Muscle layer of duodenum (tissue), 2 donors: Measurements from ENCODE around the gene HDAC1.

Source experiments
- H3K27ac ChIP-seq: one replicate; pipeline ENCODE4 v1.7.0; 2013; ENCODE audit warnings: mild to moderate bottlenecking, low read length
- H3K27me3 ChIP-seq: one replicate; pipeline ENCODE4 v1.7.0; 2013; ENCODE audit warnings: low read depth, mild to moderate bottlenecking, control low read depth, low read length
- H3K36me3 ChIP-seq, 2 donors: one replicate each; pipeline ENCODE4 v1.7.0; 2013; ENCODE audit warnings: low read length in 2 of 2, control low read depth in 1 of 2, mild to moderate bottlenecking in 1 of 2; ENCODE audit not compliant: insufficient read depth in 2 of 2, control insufficient read depth in 1 of 2
- H3K4me1 ChIP-seq, 2 donors: one replicate each; pipeline ENCODE4 v1.7.0; 2013; ENCODE audit warnings: low read length in 2 of 2, mild to moderate bottlenecking in 2 of 2, control low read depth in 1 of 2, moderate library complexity in 1 of 2; ENCODE audit not compliant: insufficient read depth in 2 of 2, control insufficient read depth in 1 of 2
- H3K4me3 ChIP-seq, 2 donors: one replicate each; pipeline ENCODE4 v1.7.0; 2013; ENCODE audit warnings: low read length in 2 of 2, low read depth in 1 of 2, mild to moderate bottlenecking in 1 of 2
- H3K9me3 ChIP-seq, 2 donors: one replicate each; pipeline ENCODE4 v1.7.0; 2013; ENCODE audit warnings: low read length in 2 of 2, control low read depth in 1 of 2, mild to moderate bottlenecking in 1 of 2; ENCODE audit not compliant: control insufficient read depth in 1 of 2
- donor health status: healthy.

HDAC1 gene

DNA sequence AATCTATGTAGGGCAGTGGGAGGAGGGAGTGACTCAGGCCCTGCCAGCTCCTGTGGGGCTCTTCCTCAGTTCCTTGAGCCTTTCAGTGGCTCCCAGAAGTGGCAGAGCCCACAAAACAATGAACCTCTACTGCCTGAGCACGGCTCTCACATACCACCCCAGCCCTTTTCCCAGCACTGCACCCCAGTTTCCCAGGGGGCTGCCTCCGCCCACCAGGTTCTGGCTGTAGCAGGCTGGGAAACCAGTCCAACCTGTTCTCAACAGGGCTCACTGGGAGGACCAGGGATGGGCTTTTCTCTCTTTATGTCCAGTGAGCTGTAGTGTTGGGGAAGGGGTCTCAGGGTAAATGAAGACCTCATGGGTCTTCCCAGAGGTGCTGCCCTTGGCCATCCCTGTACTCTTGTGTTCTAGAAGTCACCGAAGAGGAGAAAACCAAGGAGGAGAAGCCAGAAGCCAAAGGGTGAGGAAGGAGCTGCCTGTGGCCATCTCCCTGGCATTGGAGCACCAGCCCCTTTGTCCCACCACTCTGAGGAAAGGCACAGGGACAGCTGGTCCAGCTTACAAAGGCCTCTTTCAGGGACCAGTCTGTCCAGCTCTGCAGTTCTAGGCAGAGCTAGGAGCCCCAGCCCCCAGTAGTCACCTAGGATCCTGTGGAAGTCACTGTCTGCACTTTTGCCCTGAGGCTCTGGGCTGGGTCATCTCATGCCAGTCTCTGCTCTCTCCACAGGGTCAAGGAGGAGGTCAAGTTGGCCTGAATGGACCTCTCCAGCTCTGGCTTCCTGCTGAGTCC is 40.6 kb downstream of the HDAC1 start:
- H3K27me3 ChIP-seq, result no peaks in the 10 kb centered on the region
- peaks cover 4 to 23% of the 10 kb centered on the region in 2 donors for H3K4me1 ChIP-seq
- H3K4me3 ChIP-seq, result no peak overlapping the region
- no peak overlapping the region for H3K27ac ChIP-seq
- H3K36me3 ChIP-seq, result peaks cover 44 to 49% of the 10 kb centered on the region in 2 donors
- no peaks in the 10 kb centered on the region for H3K9me3 ChIP-seq

DNA sequence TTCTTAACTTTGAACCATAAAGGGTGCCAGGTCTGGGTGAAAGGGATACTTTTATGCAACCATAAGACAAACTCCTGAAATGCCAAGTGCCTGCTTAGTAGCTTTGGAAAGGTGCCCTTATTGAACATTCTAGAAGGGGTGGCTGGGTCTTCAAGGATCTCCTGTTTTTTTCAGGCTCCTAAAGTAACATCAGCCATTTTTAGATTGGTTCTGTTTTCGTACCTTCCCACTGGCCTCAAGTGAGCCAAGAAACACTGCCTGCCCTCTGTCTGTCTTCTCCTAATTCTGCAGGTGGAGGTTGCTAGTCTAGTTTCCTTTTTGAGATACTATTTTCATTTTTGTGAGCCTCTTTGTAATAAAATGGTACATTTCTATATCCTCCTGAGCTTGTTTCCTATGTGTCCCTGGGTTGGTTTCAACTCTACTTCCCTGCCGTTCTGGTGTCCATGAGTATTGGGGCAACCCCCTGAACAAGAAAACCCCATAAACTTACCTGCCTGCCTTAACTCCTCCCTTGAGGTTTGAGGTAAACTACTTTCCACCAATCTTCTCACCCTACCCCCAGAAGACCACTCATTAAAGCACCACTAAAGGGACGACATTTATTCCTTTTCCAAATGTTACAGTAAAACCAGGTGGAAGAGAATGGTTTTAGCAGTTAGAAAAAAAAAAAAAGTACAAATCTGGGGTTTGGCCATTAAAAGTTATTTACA is 41.5 kb downstream of the HDAC1 start:
- H3K4me1 ChIP-seq, result peaks cover 7 to 25% of the 10 kb centered on the region in 2 donors
- H3K4me3 ChIP-seq, result no peak overlapping the region
- peaks cover 38 to 40% of the 10 kb centered on the region in 2 donors for H3K36me3 ChIP-seq
- H3K27me3 ChIP-seq, result no peaks in the 10 kb centered on the region
- no peak overlapping the region for H3K27ac ChIP-seq
- H3K9me3 ChIP-seq, result no peaks in the 10 kb centered on the region

DNA sequence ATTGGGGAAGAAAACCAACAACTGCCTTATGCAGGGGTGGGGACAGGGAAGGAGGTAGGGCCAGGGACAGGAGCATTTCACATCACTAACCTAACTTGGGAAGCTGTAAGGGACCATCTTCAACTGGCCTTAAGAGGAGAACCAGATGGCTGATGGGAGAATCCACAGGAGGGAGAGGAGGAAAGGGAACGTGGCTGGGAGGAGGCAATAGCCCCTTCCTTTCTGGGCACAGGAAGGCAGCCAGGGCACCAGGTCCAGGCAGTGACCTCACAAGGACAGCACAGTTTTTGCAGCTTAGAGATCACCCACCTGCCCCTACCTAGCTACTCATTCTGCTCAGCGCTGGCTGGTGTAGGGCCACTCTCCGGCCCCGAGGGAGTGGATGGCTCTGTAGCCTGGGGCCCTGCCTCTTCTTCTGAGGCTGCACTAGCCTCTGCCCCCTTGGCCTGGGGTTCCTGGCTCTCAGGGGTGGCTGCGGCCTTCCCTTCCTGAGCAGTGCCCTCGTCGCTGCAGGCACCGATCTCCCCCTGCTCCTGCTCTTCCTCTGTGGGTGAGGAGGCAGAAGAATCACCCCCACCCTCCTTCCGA is 42.5 kb downstream of the HDAC1 start:
- Histone ChIP-seq H3K4me3 (peak overlapping the region; percentile 59 to 67), H3K4me1 (peaks cover 10 to 25% of the 10 kb centered on the region in 2 donors), H3K27ac (no peak overlapping the region), H3K9me3 (no peaks in the 10 kb centered on the region), H3K27me3 (no peaks in the 10 kb centered on the region), H3K36me3 (peaks cover 28 to 30% of the 10 kb centered on the region in 2 donors)

GRCh38 chr1:32334864-32335534 is 43.1 kb downstream of the HDAC1 start:
- Histone ChIP-seq H3K4me1 (peaks cover 10 to 25% of the 10 kb centered on the region in 2 donors), H3K27ac (no peak overlapping the region), H3K4me3 (peak overlapping the region; percentile 59 to 67), H3K36me3 (peaks cover 22 to 25% of the 10 kb centered on the region in 2 donors), H3K9me3 (no peaks in the 10 kb centered on the region), H3K27me3 (no peaks in the 10 kb centered on the region)

DNA sequence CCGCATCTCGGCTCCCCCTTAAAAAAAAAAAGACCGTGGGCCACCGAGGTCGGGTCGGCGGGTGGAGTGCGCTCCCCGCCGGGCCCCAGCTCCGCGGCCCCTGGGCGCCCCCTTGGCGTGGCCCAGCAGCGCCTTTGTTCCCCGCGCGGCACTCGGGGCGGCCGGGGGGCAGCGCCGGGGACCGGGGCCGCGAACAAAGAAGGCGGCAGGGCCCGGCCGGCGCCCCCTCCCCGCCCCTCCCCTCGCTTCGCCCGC is 43.6 kb downstream of the HDAC1 start:
- H3K4me3 ChIP-seq, result peak overlapping the region; percentile 59 to 67
- H3K36me3 ChIP-seq, result peaks cover 18 to 24% of the 10 kb centered on the region in 2 donors
- H3K9me3 ChIP-seq, result no peaks in the 10 kb centered on the region
- no peaks in the 10 kb centered on the region for H3K27me3 ChIP-seq
- peaks cover 10 to 25% of the 10 kb centered on the region in 2 donors for H3K4me1 ChIP-seq
- H3K27ac ChIP-seq, result no peak overlapping the region

DNA sequence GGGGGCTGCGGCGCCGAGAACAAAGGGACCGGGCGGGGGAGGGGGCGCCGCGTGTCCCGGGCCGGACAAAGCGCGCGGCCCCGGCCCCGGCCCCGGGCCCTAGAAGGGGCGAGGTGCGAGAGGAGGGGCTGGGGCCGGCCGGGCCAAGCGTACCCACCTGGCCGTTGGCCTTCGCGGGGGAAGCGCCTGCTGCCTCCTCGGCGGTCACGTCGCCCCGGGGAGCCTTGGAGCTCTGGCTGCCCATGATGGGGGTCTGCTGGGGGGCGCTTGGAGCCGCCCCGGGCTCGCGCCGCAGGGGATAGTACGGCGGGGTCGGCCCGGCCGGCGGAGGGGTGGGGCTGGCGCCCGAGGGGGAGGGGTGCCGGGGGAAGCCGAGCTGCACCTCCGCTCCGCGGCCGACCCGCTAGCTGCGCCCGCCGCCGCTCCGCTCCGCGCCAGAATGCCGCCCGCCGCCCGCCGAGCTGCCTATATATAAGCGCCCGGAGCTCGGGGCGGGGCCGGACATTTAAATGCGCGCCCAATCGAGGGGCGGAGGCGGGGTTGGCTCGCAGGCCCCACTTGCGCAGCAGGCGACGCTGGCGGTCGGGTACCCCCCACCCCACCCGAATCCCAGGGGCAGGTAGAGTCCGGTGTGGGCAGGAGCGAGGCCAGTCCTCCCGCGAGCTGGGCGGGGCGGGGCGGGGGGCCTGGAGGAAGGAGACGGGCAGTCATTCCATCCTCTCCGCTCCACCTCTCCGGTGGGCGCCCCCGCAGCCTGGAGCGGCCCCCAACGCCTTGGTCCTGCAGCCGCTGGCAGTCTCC is 44.1 kb downstream of the HDAC1 start, which contains the start of gene MARCKSL1:
Gene MARCKSL1 (minus strand): TSS at position 444 of the 801 bp plus-strand sequence. CDS start 200 bp downstream, at position 244.
- Histone ChIP-seq H3K4me1 (peaks cover 10 to 25% of the 10 kb centered on the region in 2 donors), H3K27ac (no peak within 1 kb of the TSS)

GRCh38 chr1:32336591-32336932 is 44.7 kb downstream of the HDAC1 start:
- peaks cover 12 to 13% of the 10 kb centered on the region in 2 donors for H3K36me3 ChIP-seq
- peaks cover 10 to 25% of the 10 kb centered on the region in 2 donors for H3K4me1 ChIP-seq
- no peaks in the 10 kb centered on the region for H3K9me3 ChIP-seq
- no peak overlapping the region for H3K27ac ChIP-seq
- H3K27me3 ChIP-seq, result no peaks in the 10 kb centered on the region
- H3K4me3 ChIP-seq, result peak overlapping the region in 1 of 2 donors; percentile 67

More for the DNA sequence above, 44.1 kb downstream of the HDAC1 start, which contains the start of gene MARCKSL1:
- Histone ChIP-seq H3K9me3 (no peaks in the 10 kb centered on the region), H3K4me3 (peak within 1 kb of the TSS; percentile 59 to 67), H3K36me3 (peaks cover 15 to 19% of the 10 kb centered on the region in 2 donors), H3K27me3 (no peaks in the 10 kb centered on the region)

DNA sequence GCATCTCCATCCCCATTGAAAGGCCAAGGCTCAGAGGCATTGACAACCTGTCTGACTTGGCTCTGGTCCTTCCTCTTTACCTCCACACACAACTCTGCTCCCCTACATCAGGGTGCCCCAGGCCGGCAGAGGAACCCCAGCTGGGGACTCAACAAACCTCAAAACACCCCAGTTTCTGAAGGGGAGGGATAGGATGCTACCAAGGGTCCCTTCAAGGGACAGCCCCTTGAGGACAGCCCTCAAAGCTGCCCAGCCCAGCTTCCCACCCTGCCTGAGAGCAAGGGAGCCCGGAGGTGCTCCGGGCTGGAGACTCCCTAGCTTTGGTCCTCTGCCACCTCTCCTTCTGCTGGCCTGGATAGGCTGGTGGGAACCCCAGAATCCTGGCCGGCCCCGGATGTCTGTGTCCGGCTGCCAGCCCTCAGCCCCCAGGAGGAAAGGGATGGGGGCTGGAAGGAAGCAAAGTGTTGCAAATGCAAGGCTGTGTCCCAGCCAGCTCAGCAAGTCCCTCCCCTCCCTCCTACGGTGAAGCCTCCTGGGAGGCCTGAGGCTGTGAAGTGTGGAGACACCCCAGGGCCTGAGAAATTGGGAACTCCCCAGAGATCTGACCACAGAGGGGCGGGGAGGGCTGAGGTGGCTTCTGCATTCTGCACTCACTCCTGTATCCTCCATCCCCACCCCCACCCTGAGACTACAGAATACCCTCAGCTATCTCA is 45.2 kb downstream of the HDAC1 start:
- Histone ChIP-seq H3K36me3 (peaks cover 6 to 8% of the 10 kb centered on the region in 2 donors), H3K27ac (no peak overlapping the region), H3K27me3 (no peaks in the 10 kb centered on the region), H3K9me3 (no peaks in the 10 kb centered on the region), H3K4me1 (peaks cover 10 to 25% of the 10 kb centered on the region in 2 donors), H3K4me3 (no peak overlapping the region)

DNA sequence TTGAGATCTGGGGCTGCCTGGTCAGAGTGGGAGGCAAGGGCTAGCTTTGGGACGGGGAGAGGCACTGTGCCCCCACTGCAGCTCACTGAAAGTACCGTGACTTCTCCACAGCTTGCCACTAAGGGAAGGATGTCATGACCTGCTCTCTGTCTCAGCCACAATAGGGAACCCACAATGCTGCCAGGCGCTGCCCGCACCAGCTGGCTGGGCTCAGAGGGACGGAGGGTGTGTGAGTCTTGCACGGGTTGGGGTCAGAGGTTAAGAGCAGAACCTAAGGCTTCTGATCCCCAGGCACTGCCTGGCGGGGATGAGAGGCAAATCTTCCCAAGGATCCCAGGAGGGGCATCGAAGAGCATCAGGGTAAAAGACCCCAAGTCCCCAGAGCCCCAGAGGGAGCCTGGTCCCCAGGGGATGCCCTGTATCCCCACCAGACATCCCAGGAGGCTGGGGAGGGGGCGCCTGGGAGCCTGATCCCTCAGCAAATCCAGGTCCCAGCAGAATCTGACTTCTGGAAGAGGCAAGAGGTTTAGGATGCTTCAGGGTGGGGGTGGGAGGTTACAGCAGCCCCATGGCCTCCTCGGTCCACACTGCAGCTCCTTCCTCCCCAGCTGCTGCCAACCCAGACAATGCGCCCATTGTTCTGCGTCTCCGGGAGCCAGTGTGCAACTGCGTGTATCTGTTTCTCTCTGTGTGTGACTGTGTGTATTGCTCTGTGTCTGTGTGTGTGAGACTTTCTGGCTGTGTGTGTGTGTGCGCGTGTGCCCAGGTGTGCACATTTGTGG is 46.2 kb downstream of the HDAC1 start:
- H3K27ac ChIP-seq, result no peak overlapping the region
- no peak overlapping the region for H3K4me3 ChIP-seq
- H3K4me1 ChIP-seq, result peaks cover 10 to 25% of the 10 kb centered on the region in 2 donors
- no peaks in the 10 kb centered on the region for H3K27me3 ChIP-seq
- no peaks in the 10 kb centered on the region for H3K36me3 ChIP-seq
- H3K9me3 ChIP-seq, result no peaks in the 10 kb centered on the region
